Measurements from ENCODE around the gene RPL37A.

GRCh38 chr2:216516730-216517350 is 18.2 kb downstream of the RPL37A start:
- TF ChIP-seq GLIS3 (CRISPR knock-in tag; IDR thresholded peaks at IDR 0.05) (no peak), ARNTL (CRISPR knock-in tag; IDR thresholded peaks at IDR 0.05; ENCODE audit: borderline replicate concordance, low read depth) (no peak), ESRRG (CRISPR knock-in tag; IDR thresholded peaks at IDR 0.05) (no peak), RARB (CRISPR knock-in tag; IDR thresholded peaks at IDR 0.05) (no peak), SNAI2 (CRISPR knock-in tag; IDR thresholded peaks at IDR 0.05) (no peak), ZFP3 (CRISPR knock-in tag; IDR thresholded peaks at IDR 0.05) (no peak), ZNF8 (CRISPR knock-in tag; IDR thresholded peaks at IDR 0.05) (no peak), CSDC2 (CRISPR knock-in tag; IDR thresholded peaks at IDR 0.05) (no peak), BACH2 (CRISPR knock-in tag; IDR thresholded peaks at IDR 0.05; ENCODE audit: borderline replicate concordance) (no peak), ZNF565 (CRISPR knock-in tag; conservative IDR thresholded peaks at IDR 0.05; ENCODE audit: low read depth) (no peak), POU6F1 (CRISPR knock-in tag; IDR thresholded peaks at IDR 0.05; ENCODE audit: borderline replicate concordance, low read depth) (no peak)
- TF ChIP-seq, protein P1, sequence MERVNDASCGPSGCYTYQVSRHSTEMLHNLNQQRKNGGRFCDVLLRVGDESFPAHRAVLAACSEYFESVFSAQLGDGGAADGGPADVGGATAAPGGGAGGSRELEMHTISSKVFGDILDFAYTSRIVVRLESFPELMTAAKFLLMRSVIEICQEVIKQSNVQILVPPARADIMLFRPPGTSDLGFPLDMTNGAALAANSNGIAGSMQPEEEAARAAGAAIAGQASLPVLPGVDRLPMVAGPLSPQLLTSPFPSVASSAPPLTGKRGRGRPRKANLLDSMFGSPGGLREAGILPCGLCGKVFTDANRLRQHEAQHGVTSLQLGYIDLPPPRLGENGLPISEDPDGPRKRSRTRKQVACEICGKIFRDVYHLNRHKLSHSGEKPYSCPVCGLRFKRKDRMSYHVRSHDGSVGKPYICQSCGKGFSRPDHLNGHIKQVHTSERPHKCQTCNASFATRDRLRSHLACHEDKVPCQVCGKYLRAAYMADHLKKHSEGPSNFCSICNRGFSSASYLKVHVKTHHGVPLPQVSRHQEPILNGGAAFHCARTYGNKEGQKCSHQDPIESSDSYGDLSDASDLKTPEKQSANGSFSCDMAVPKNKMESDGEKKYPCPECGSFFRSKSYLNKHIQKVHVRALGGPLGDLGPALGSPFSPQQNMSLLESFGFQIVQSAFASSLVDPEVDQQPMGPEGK (CRISPR knock-in tag; IDR thresholded peaks at IDR 0.05; ENCODE audit: borderline replicate concordance) = no peak
- TF ChIP-seq, protein P2, sequence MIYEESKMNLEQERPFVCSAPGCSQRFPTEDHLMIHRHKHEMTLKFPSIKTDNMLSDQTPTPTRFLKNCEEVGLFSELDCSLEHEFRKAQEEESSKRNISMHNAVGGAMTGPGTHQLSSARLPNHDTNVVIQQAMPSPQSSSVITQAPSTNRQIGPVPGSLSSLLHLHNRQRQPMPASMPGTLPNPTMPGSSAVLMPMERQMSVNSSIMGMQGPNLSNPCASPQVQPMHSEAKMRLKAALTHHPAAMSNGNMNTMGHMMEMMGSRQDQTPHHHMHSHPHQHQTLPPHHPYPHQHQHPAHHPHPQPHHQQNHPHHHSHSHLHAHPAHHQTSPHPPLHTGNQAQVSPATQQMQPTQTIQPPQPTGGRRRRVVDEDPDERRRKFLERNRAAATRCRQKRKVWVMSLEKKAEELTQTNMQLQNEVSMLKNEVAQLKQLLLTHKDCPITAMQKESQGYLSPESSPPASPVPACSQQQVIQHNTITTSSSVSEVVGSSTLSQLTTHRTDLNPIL (CRISPR knock-in tag; IDR thresholded peaks at IDR 0.05; ENCODE audit: low read depth) = no peak
